ENCODE data around the gene CASP9.
"Not testable (repeated sequence)": the region's sequence is repeated elsewhere in the genome, so short reads cannot be mapped to it uniquely, and the experiment has no call there.

Gene CASP9

GRCh38 chr1:15489052-15489736, 34.8 kb downstream of the CASP9 start:
- no peak for DNase-seq (ENCODE audit: low read depth, low spot score)
- in situ Hi-C loops (cut with HindIII; ENCODE audit: low sequenced_read_pairs) = no loop called here
- H3K4me3 ChIP-seq (ENCODE audit: low read depth, low read length) = no peak overlapping the region
- TF ChIP-seq CTCF (IDR thresholded peaks at IDR 0.05; ENCODE audit: low read depth, low read length) = no peak

GRCh38 chr1:15488371-15488770, 35.6 kb downstream of the CASP9 start:
- DNase-seq (ENCODE audit: low read depth, low spot score) = no peak
- no peak for TF ChIP-seq CTCF (IDR thresholded peaks at IDR 0.05; ENCODE audit: low read depth, low read length)
- H3K4me3 ChIP-seq (ENCODE audit: low read depth, low read length) = no peak overlapping the region
- in situ Hi-C loops (cut with HindIII; ENCODE audit: low sequenced_read_pairs) = no loop called here

- H3K4me3 ChIP-seq (ENCODE audit: low read depth, low read length); DNase-seq (ENCODE audit: low read depth, low spot score); in situ Hi-C loops (cut with HindIII; ENCODE audit: low sequenced_read_pairs): not testable (repeated sequence)
Measured at GRCh38 chr1:15486844-15487610, 37.0 kb downstream of the CASP9 start.

- in situ Hi-C loops (cut with HindIII; ENCODE audit: low sequenced_read_pairs) = no loop called here
- DNase-seq (ENCODE audit: low read depth, low spot score) = no peak
- no peak overlapping the region for H3K4me3 ChIP-seq (ENCODE audit: low read depth, low read length)
- TF ChIP-seq CTCF (IDR thresholded peaks at IDR 0.05; ENCODE audit: low read depth, low read length) = no peak
Measured at GRCh38 chr1:15485636-15486035, 38.4 kb downstream of the CASP9 start.

GRCh38 chr1:15484443-15484842, 39.6 kb downstream of the CASP9 start:
- DNase-seq (ENCODE audit: low read depth, low spot score); in situ Hi-C loops (cut with HindIII; ENCODE audit: low sequenced_read_pairs); H3K4me3 ChIP-seq (ENCODE audit: low read depth, low read length): not testable (repeated sequence)

GRCh38 chr1:15483971-15484370, 40.0 kb downstream of the CASP9 start:
- in situ Hi-C loops (cut with HindIII; ENCODE audit: low sequenced_read_pairs) = no loop called here
- no peak for TF ChIP-seq CTCF (IDR thresholded peaks at IDR 0.05; ENCODE audit: low read depth, low read length)
- DNase-seq (ENCODE audit: low read depth, low spot score) = no peak
- no peak overlapping the region for H3K4me3 ChIP-seq (ENCODE audit: low read depth, low read length)

GRCh38 chr1:15482983-15483543, 41.0 kb downstream of the CASP9 start:
- H3K4me3 ChIP-seq (ENCODE audit: low read depth, low read length); DNase-seq (ENCODE audit: low read depth, low spot score); in situ Hi-C loops (cut with HindIII; ENCODE audit: low sequenced_read_pairs): not testable (repeated sequence)

- in situ Hi-C loops (cut with HindIII; ENCODE audit: low sequenced_read_pairs); DNase-seq (ENCODE audit: low read depth, low spot score); H3K4me3 ChIP-seq (ENCODE audit: low read depth, low read length): not testable (repeated sequence)
Measured at GRCh38 chr1:15482455-15482854, 41.6 kb downstream of the CASP9 start.
